Muscle layer of duodenum (tissue), 2 donors: Measurements from ENCODE around the gene FAM185A.
"Not testable (repeated sequence)": the region's sequence is repeated elsewhere in the genome, so short reads cannot be mapped to it uniquely, and the experiment has no call there.

Experiments used
- H3K27ac ChIP-seq: one replicate; pipeline ENCODE4 v1.7.0; 2013; ENCODE audit warnings: mild to moderate bottlenecking, low read length
- H3K27me3 ChIP-seq: one replicate; pipeline ENCODE4 v1.7.0; 2013; ENCODE audit warnings: low read depth, mild to moderate bottlenecking, control low read depth, low read length
- H3K36me3 ChIP-seq, 2 donors: one replicate each; pipeline ENCODE4 v1.7.0; 2013; ENCODE audit warnings: low read length in 2 of 2, control low read depth in 1 of 2, mild to moderate bottlenecking in 1 of 2; ENCODE audit not compliant: insufficient read depth in 2 of 2, control insufficient read depth in 1 of 2
- H3K4me1 ChIP-seq, 2 donors: one replicate each; pipeline ENCODE4 v1.7.0; 2013; ENCODE audit warnings: low read length in 2 of 2, mild to moderate bottlenecking in 2 of 2, control low read depth in 1 of 2, moderate library complexity in 1 of 2; ENCODE audit not compliant: insufficient read depth in 2 of 2, control insufficient read depth in 1 of 2
- H3K4me3 ChIP-seq, 2 donors: one replicate each; pipeline ENCODE4 v1.7.0; 2013; ENCODE audit warnings: low read length in 2 of 2, low read depth in 1 of 2, mild to moderate bottlenecking in 1 of 2
- H3K9me3 ChIP-seq, 2 donors: one replicate each; pipeline ENCODE4 v1.7.0; 2013; ENCODE audit warnings: low read length in 2 of 2, control low read depth in 1 of 2, mild to moderate bottlenecking in 1 of 2; ENCODE audit not compliant: control insufficient read depth in 1 of 2
- donor health status: healthy.

The FAM185A gene

GRCh38 chr7:102836191-102836919 is 87.6 kb downstream of the FAM185A start:
- no peak overlapping the region for H3K4me3 ChIP-seq
- H3K27me3 ChIP-seq: no peaks in the 10 kb centered on the region
- H3K36me3 ChIP-seq: no peaks in the 10 kb centered on the region
- H3K9me3 ChIP-seq: no peaks in the 10 kb centered on the region
- no peak overlapping the region for H3K27ac ChIP-seq
- H3K4me1 ChIP-seq: no peaks in the 10 kb centered on the region

GRCh38 chr7:102836977-102837376 is 88.2 kb downstream of the FAM185A start:
- no peaks in the 10 kb centered on the region for H3K27me3 ChIP-seq

GRCh38 chr7:102837802-102838201 is 89.0 kb downstream of the FAM185A start:
- H3K4me3 ChIP-seq: no peak overlapping the region
- H3K27me3 ChIP-seq: no peaks in the 10 kb centered on the region
- H3K4me1 ChIP-seq: no peaks in the 10 kb centered on the region
- H3K27ac ChIP-seq: no peak overlapping the region
- H3K9me3 ChIP-seq: no peaks in the 10 kb centered on the region
- H3K36me3 ChIP-seq: no peaks in the 10 kb centered on the region

More at GRCh38 chr7:102836977-102837376, 88.2 kb downstream of the FAM185A start:
- Histone ChIP-seq H3K36me3 (no peaks in the 10 kb centered on the region), H3K4me1 (no peaks in the 10 kb centered on the region), H3K27ac (no peak overlapping the region), H3K4me3 (no peak overlapping the region), H3K9me3 (no peaks in the 10 kb centered on the region)

- H3K27ac ChIP-seq, H3K4me1 ChIP-seq, H3K9me3 ChIP-seq, H3K27me3 ChIP-seq, H3K4me3 ChIP-seq, H3K36me3 ChIP-seq: not testable (repeated sequence)
Measured at GRCh38 chr7:102838572-102839101, 89.8 kb downstream of the FAM185A start.

- H3K4me1 ChIP-seq: no peaks in the 10 kb centered on the region
Measured at GRCh38 chr7:102840404-102840803, 91.6 kb downstream of the FAM185A start.

GRCh38 chr7:102841290-102841689 is 92.5 kb downstream of the FAM185A start:
- Histone ChIP-seq H3K4me1 (no peaks in the 10 kb centered on the region), H3K27ac (no peak overlapping the region), H3K36me3 (no peaks in the 10 kb centered on the region), H3K27me3 (no peaks in the 10 kb centered on the region), H3K9me3 (no peaks in the 10 kb centered on the region), H3K4me3 (no peak overlapping the region)

More at GRCh38 chr7:102840404-102840803, 91.6 kb downstream of the FAM185A start:
- Histone ChIP-seq H3K27me3 (no peaks in the 10 kb centered on the region), H3K9me3 (no peaks in the 10 kb centered on the region), H3K27ac (no peak overlapping the region), H3K4me3 (no peak overlapping the region), H3K36me3 (no peaks in the 10 kb centered on the region)

- Histone ChIP-seq H3K4me1 (no peaks in the 10 kb centered on the region), H3K4me3 (no peak overlapping the region), H3K27me3 (no peaks in the 10 kb centered on the region), H3K36me3 (no peaks in the 10 kb centered on the region), H3K9me3 (no peaks in the 10 kb centered on the region), H3K27ac (no peak overlapping the region)
Measured at GRCh38 chr7:102842284-102842683, 93.5 kb downstream of the FAM185A start.

- H3K27me3 ChIP-seq: no peaks in the 10 kb centered on the region
Measured at GRCh38 chr7:102843850-102844249, 95.1 kb downstream of the FAM185A start.

GRCh38 chr7:102845346-102845745 is 96.5 kb downstream of the FAM185A start:
- no peak overlapping the region for H3K4me3 ChIP-seq
- H3K27ac ChIP-seq: no peak overlapping the region
- no peaks in the 10 kb centered on the region for H3K4me1 ChIP-seq
- no peaks in the 10 kb centered on the region for H3K36me3 ChIP-seq
- no peaks in the 10 kb centered on the region for H3K9me3 ChIP-seq
- no peaks in the 10 kb centered on the region for H3K27me3 ChIP-seq

More at GRCh38 chr7:102843850-102844249, 95.1 kb downstream of the FAM185A start:
- H3K4me1 ChIP-seq: no peaks in the 10 kb centered on the region
- no peak overlapping the region for H3K27ac ChIP-seq
- H3K36me3 ChIP-seq: no peaks in the 10 kb centered on the region
- H3K4me3 ChIP-seq: no peak overlapping the region
- H3K9me3 ChIP-seq: no peaks in the 10 kb centered on the region

GRCh38 chr7:102849079-102849478 is 100.3 kb downstream of the FAM185A start:
- Histone ChIP-seq H3K9me3 (no peaks in the 10 kb centered on the region), H3K27ac (no peak overlapping the region), H3K4me1 (no peaks in the 10 kb centered on the region), H3K36me3 (peaks cover 0 to 3% of the 10 kb centered on the region in 2 donors), H3K27me3 (no peaks in the 10 kb centered on the region), H3K4me3 (no peak overlapping the region)

GRCh38 chr7:102849538-102849937 is 100.7 kb downstream of the FAM185A start:
- H3K27me3 ChIP-seq: no peaks in the 10 kb centered on the region
- no peak overlapping the region for H3K4me3 ChIP-seq
- H3K9me3 ChIP-seq: no peaks in the 10 kb centered on the region
- no peaks in the 10 kb centered on the region for H3K4me1 ChIP-seq
- H3K36me3 ChIP-seq: peaks cover 0 to 3% of the 10 kb centered on the region in 2 donors
- H3K27ac ChIP-seq: no peak overlapping the region

GRCh38 chr7:102856036-102856435 is 107.2 kb downstream of the FAM185A start:
- Histone ChIP-seq H3K4me3 (no peak overlapping the region), H3K27me3 (no peaks in the 10 kb centered on the region), H3K36me3 (peaks cover 0 to 3% of the 10 kb centered on the region in 2 donors), H3K9me3 (no peaks in the 10 kb centered on the region), H3K4me1 (peaks cover 7 to 8% of the 10 kb centered on the region in 2 donors), H3K27ac (no peak overlapping the region)
